ENCODE data around the gene PTGR2. TPM values are rescaled to one million over a fixed set of nuclear protein-coding genes. Genes with fewer than 3 reads are reported as not detected.

PTGR2 gene
- total RNA-seq, 6 experiments from 2014 or later: 4.2 to 7.5 (median 6.4) TPM

- Mint-ChIP-seq H3K4me3 (no peak overlapping the region), H3K36me3 (ENCODE audit: low read depth) (peaks cover 5% of the 10 kb centered on the region), H3K4me1 (ENCODE audit: low read depth) (peaks cover 11% of the 10 kb centered on the region), H3K27ac (no peak overlapping the region), H3K27me3 (ENCODE audit: insufficient read depth) (peaks cover 2% of the 10 kb centered on the region; the same call in 1 of the 2 replicates), H3K9me3 (no peaks in the 10 kb centered on the region)
- no peak for TF ChIP-seq CTCF (IDR thresholded peaks at IDR 0.05)
- DNase-seq: peak; percentile 8
These were observed 26.8 kb downstream of the PTGR2 start for GRCh38 chr14:73878436-73878835.

- no peak for TF ChIP-seq CTCF (IDR thresholded peaks at IDR 0.05)
- Mint-ChIP-seq H3K9me3 (no peaks in the 10 kb centered on the region), H3K4me1 (ENCODE audit: low read depth) (peaks cover 11% of the 10 kb centered on the region), H3K4me3 (no peak overlapping the region), H3K27ac (no peak overlapping the region; the same call in 1 of the 2 replicates), H3K27me3 (ENCODE audit: insufficient read depth) (peaks cover 2% of the 10 kb centered on the region; the same call in 1 of the 2 replicates), H3K36me3 (ENCODE audit: low read depth) (peaks cover 5% of the 10 kb centered on the region)
- peak; percentile 29 for DNase-seq
These were observed 27.4 kb downstream of the PTGR2 start for GRCh38 chr14:73879027-73879426.

- Mint-ChIP-seq H3K9me3 (no peaks in the 10 kb centered on the region), H3K4me1 (ENCODE audit: low read depth) (peaks cover 44% of the 10 kb centered on the region), H3K27ac (peak overlapping the region; percentile 98), H3K4me3 (peak overlapping the region; percentile 87), H3K27me3 (ENCODE audit: insufficient read depth) (no peaks in the 10 kb centered on the region), H3K36me3 (ENCODE audit: low read depth) (peaks cover 4% of the 10 kb centered on the region; the same call in 1 of the 2 replicates)
- no peak for TF ChIP-seq CTCF (IDR thresholded peaks at IDR 0.05)
- no peak for DNase-seq
These were observed 33.0 kb downstream of the PTGR2 start for GRCh38 chr14:73884438-73885190.

- Mint-ChIP-seq H3K27me3 (ENCODE audit: insufficient read depth) (no peaks in the 10 kb centered on the region), H3K9me3 (no peaks in the 10 kb centered on the region), H3K27ac (peak within 1 kb of the TSS; percentile 98), H3K36me3 (ENCODE audit: low read depth) (peaks cover 5% of the 10 kb centered on the region; the same call in 1 of the 2 replicates), H3K4me3 (peak within 1 kb of the TSS; percentile 87), H3K4me1 (ENCODE audit: low read depth) (peaks cover 54% of the 10 kb centered on the region)
- no peak for TF ChIP-seq CTCF (IDR thresholded peaks at IDR 0.05)
- DNase-seq: peak; percentile 97
These were observed 35.1 kb downstream of the PTGR2 start, which contains the start of gene ZNF410 for GRCh38 chr14:73886449-73887317. Gene ZNF410, plus strand, starts transcription at chr14:73886859. Its CDS starts 5,317 bp downstream, at chr14:73892176.

DNA sequence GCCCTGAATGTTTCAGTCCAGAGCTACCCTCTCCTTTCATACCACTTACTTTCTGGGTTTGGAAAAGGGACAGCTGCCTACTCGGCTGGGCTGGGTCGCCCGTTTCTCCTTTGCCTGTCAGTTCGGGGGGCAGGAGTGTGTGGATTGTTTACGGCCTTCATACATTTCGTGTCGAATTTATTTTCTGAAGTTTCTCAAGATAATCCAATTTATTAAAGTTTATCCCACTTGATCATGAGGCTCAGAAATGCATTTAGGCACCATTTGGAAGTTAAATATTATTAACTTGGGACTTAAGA lies 35.6 kb downstream of the PTGR2 start:
- peak overlapping the region; percentile 87 for H3K4me3 Mint-ChIP-seq
- H3K27ac Mint-ChIP-seq: peak overlapping the region; percentile 98
- DNase-seq: no peak
- H3K36me3 Mint-ChIP-seq (ENCODE audit: low read depth): peaks cover 8% of the 10 kb centered on the region; the same call in 1 of the 2 replicates
- H3K4me1 Mint-ChIP-seq (ENCODE audit: low read depth): peaks cover 59% of the 10 kb centered on the region
- H3K27me3 Mint-ChIP-seq (ENCODE audit: insufficient read depth): no peaks in the 10 kb centered on the region
- no peaks in the 10 kb centered on the region for H3K9me3 Mint-ChIP-seq
- TF ChIP-seq CTCF (IDR thresholded peaks at IDR 0.05): no peak
